Measurements from ENCODE around the gene NELFE.
"Not testable (repeated sequence)": the region's sequence is repeated elsewhere in the genome, so short reads cannot be mapped to it uniquely, and the experiment has no call there.

Gene NELFE

GRCh38 chr6:31979238-31979898, 20.6 kb upstream of the NELFE start:
- no peak overlapping the region for H3K9ac ChIP-seq

GRCh38 chr6:31978831-31979230, 20.1 kb upstream of the NELFE start:
- H2AFZ ChIP-seq (ENCODE audit: low read depth), result no peak overlapping the region
- no peak overlapping the region for H3K4me2 ChIP-seq
- H3K4me1 ChIP-seq (ENCODE audit: low read depth, poor library complexity, severe bottlenecking), result no peaks in the 10 kb centered on the region
- no peaks in the 10 kb centered on the region for H3K36me3 ChIP-seq (ENCODE audit: insufficient read depth)
- no peak for TF ChIP-seq CTCF (conservative IDR thresholded peaks at IDR 0.05; ENCODE audit: low read depth, low read length)
- H3K9ac ChIP-seq, result no peak overlapping the region
- H4K20me1 ChIP-seq (ENCODE audit: insufficient read depth), result no peaks in the 10 kb centered on the region
- H3K27me3 ChIP-seq (ENCODE audit: insufficient read depth, low read depth), result no peaks in the 10 kb centered on the region
- H3K79me2 ChIP-seq (ENCODE audit: insufficient read depth, low read depth), result no peaks in the 10 kb centered on the region
- H3K27ac ChIP-seq, result no peak overlapping the region
- no peak overlapping the region for H3K4me3 ChIP-seq (IDR thresholded peaks at IDR 0.05; ENCODE audit: insufficient read depth, low read depth, low read length)

More at GRCh38 chr6:31979238-31979898, 20.6 kb upstream of the NELFE start:
- Histone ChIP-seq H3K27ac (no peak overlapping the region), H4K20me1 (ENCODE audit: insufficient read depth) (no peaks in the 10 kb centered on the region), H3K79me2 (ENCODE audit: insufficient read depth, low read depth) (no peaks in the 10 kb centered on the region), H3K4me2 (no peak overlapping the region), H3K4me3 (IDR thresholded peaks at IDR 0.05; ENCODE audit: insufficient read depth, low read depth, low read length) (no peak overlapping the region), H3K27me3 (ENCODE audit: insufficient read depth, low read depth) (no peaks in the 10 kb centered on the region), H3K36me3 (ENCODE audit: insufficient read depth) (no peaks in the 10 kb centered on the region), H3K4me1 (ENCODE audit: low read depth, poor library complexity, severe bottlenecking) (no peaks in the 10 kb centered on the region), H2AFZ (ENCODE audit: low read depth) (no peak overlapping the region)
- TF ChIP-seq CTCF (conservative IDR thresholded peaks at IDR 0.05; ENCODE audit: low read depth, low read length), result no peak

GRCh38 chr6:31977816-31978431, 19.2 kb upstream of the NELFE start:
- no peak overlapping the region for H3K27ac ChIP-seq
- H3K36me3 ChIP-seq (ENCODE audit: insufficient read depth), result no peaks in the 10 kb centered on the region
- no peak overlapping the region for H3K4me3 ChIP-seq (IDR thresholded peaks at IDR 0.05; ENCODE audit: insufficient read depth, low read depth, low read length)
- H2AFZ ChIP-seq (ENCODE audit: low read depth), result no peak overlapping the region
- no peak overlapping the region for H3K9ac ChIP-seq
- no peaks in the 10 kb centered on the region; the same call in 1 of the 2 replicates for H3K79me2 ChIP-seq (ENCODE audit: insufficient read depth, low read depth)
- H3K27me3 ChIP-seq (ENCODE audit: insufficient read depth, low read depth), result no peaks in the 10 kb centered on the region
- TF ChIP-seq CTCF (conservative IDR thresholded peaks at IDR 0.05; ENCODE audit: low read depth, low read length), result no peak
- peaks cover 7% of the 10 kb centered on the region for H3K4me1 ChIP-seq (ENCODE audit: low read depth, poor library complexity, severe bottlenecking)
- no peak overlapping the region for H3K4me2 ChIP-seq
- H4K20me1 ChIP-seq (ENCODE audit: insufficient read depth), result no peaks in the 10 kb centered on the region

GRCh38 chr6:31976065-31976464, 17.3 kb upstream of the NELFE start:
- peaks cover 11% of the 10 kb centered on the region for H3K4me1 ChIP-seq (ENCODE audit: low read depth, poor library complexity, severe bottlenecking)
- not testable (repeated sequence) for H3K9ac ChIP-seq; H3K4me3 ChIP-seq (IDR thresholded peaks at IDR 0.05; ENCODE audit: insufficient read depth, low read depth, low read length); H2AFZ ChIP-seq (ENCODE audit: low read depth); H3K4me2 ChIP-seq; H4K20me1 ChIP-seq (ENCODE audit: insufficient read depth); H3K27ac ChIP-seq; H3K79me2 ChIP-seq (ENCODE audit: insufficient read depth, low read depth); H3K36me3 ChIP-seq (ENCODE audit: insufficient read depth); H3K27me3 ChIP-seq (ENCODE audit: insufficient read depth, low read depth)

All from KMS-11 (cell line).